GM23248 (cell line): ENCODE data around the gene R3HCC1L. TPM values are rescaled to one million over a fixed set of nuclear protein-coding genes. Genes with fewer than 3 reads are reported as not detected.
"Not testable (repeated sequence)": the region's sequence is repeated elsewhere in the genome, so short reads cannot be mapped to it uniquely, and the experiment has no call there.

Source experiments
- DNase-seq: peaks from one replicate; pipeline ENCODE4 v3.0.0-alpha.2; 2015
- H2AFZ ChIP-seq: fragments of 200-600 bp; sonication (generic); 2 replicates; pipeline ENCODE4 v1.6.1; 2016; ENCODE audit warnings: antibody characterized with exemption
- H3F3A ChIP-seq: fragments of 200-600 bp; sonication (generic); 2 replicates; pipeline ENCODE4 v1.6.1; 2016; ENCODE audit warnings: mild to moderate bottlenecking, antibody characterized with exemption, mixed run types; ENCODE audit not compliant: insufficient read depth
- H3K27ac ChIP-seq: fragments of 200-600 bp; sonication (generic); 2 replicates; pipeline ENCODE4 v1.5.1; 2016; ENCODE audit warnings: mild to moderate bottlenecking
- H3K27me3 ChIP-seq: fragments of 200-600 bp; sonication (generic); replicated peaks from 2 replicates; pipeline ENCODE4 v1.6.1; 2016; ENCODE audit warnings: mild to moderate bottlenecking; ENCODE audit not compliant: insufficient read depth
- H3K36me3 ChIP-seq: fragments of 200-600 bp; sonication (generic); 2 replicates; pipeline ENCODE4 v1.6.1; 2016; ENCODE audit warnings: low read depth, mild to moderate bottlenecking
- H3K4me1 ChIP-seq: fragments of 200-600 bp; sonication (generic); 2 replicates; pipeline ENCODE4 v1.6.1; 2016; ENCODE audit warnings: mild to moderate bottlenecking; ENCODE audit not compliant: insufficient read depth
- H3K4me2 ChIP-seq: fragments of 200-600 bp; sonication (generic); one replicate; pipeline ENCODE4 v1.6.1; 2016; ENCODE audit warnings: mild to moderate bottlenecking; ENCODE audit not compliant: unreplicated experiment
- H3K4me3 ChIP-seq: fragments of 200-600 bp; sonication (generic); 2 replicates; pipeline ENCODE4 v1.5.1; 2016; ENCODE audit warnings: mild to moderate bottlenecking
- H3K79me2 ChIP-seq: fragments of 200-600 bp; sonication (generic); 2 replicates; pipeline ENCODE4 v1.6.1; 2016; ENCODE audit warnings: mild to moderate bottlenecking; ENCODE audit not compliant: insufficient read depth
- H3K9ac ChIP-seq: fragments of 200-600 bp; sonication (generic); 2 replicates; pipeline ENCODE4 v1.6.1; 2016; ENCODE audit warnings: mild to moderate bottlenecking
- H3K9me2 ChIP-seq: fragments of 200-600 bp; sonication (generic); 2 replicates; pipeline ENCODE4 v1.6.1; 2016; ENCODE audit warnings: mixed run types, mild to moderate bottlenecking, moderate library complexity; ENCODE audit not compliant: insufficient read depth
- H3K9me3 ChIP-seq: fragments of 200-600 bp; sonication (generic); one replicate; pipeline ENCODE4 v1.6.1; 2017; ENCODE audit warnings: low read depth
- H4K20me1 ChIP-seq: fragments of 200-600 bp; sonication (generic); 2 replicates; pipeline ENCODE4 v1.6.0; 2016; ENCODE audit not compliant: insufficient read depth
- EZH2 ChIP-seq: fragments of 200-600 bp; sonication (generic); IDR thresholded peaks from 2 replicates; pipeline ENCODE4 v1.6.1; 2018; ENCODE audit warnings: antibody characterized with exemption, mild to moderate bottlenecking; ENCODE audit not compliant: insufficient read depth, poor library complexity, severe bottlenecking
- EZH2phosphoT487 ChIP-seq: fragments of 200-600 bp; sonication (generic); IDR thresholded peaks from 2 replicates; pipeline ENCODE4 v1.6.1; 2018; ENCODE audit warnings: antibody characterized with exemption, moderate library complexity, mild to moderate bottlenecking, low read depth; ENCODE audit not compliant: insufficient read depth
- WGBS, 2 experiments: methylation state at CpG; one replicate each; pipeline ENCODE4 v1.1.6; 2015 to 2017; ENCODE audit warnings: low lambda C conversion rate in 2 of 2, low coverage in 1 of 2; ENCODE audit errors: missing lambda C conversion rate in 2 of 2; 5-methylcytosine and 5-hydroxymethylcytosine counted together
- in situ Hi-C: fragments of 300-500 bp; cut with MboI; formaldehyde crosslinking; loops from 2 replicates; pipeline ENCODE4 v1.15.0; 2020
- polyA plus RNA-seq: library from polyadenylated mRNA; unstranded; fragments of >200 nt; fragmentation: Nextera tagmentation; extraction: Ambion mirVana; gene quantifications from 2 replicates; pipeline ENCODE4 v1.2.1, GENCODE V29; 2016
- total RNA-seq: library from RNA; depleted of rRNA; stranded (reverse); fragments of >200 nt; shearing (Covaris generic); gene quantifications from 2 replicates; pipeline ENCODE4 v1.2.3, GENCODE V29; 2014

Gene R3HCC1L
- total and polyA plus RNA-seq, 2 experiments from 2014 or later: 8.2 to 10.2 TPM

DNA sequence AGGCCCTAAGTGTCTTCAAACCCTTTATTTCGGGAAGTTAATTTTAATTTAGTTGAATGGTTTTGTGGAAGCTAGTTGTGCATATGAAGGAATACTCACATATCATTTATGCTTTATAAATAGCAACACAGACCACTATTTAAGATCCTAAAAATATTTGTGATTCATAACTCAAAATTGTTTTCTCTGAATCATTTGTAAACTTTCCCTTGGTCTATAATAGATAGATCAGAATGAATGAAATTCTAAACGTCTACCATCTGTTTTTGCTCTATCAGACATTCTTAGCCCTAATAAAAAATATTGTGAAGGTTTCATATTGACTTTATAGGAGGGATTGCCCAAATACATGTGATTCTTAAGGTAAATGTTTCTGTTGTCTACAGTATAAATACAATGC is 90.1 kb downstream of the R3HCC1L start:
- no peak overlapping the region for H3K9ac ChIP-seq
- peak overlapping the region; percentile 48 for H3K4me2 ChIP-seq
- no peaks in the 10 kb centered on the region for H3K27me3 ChIP-seq
- DNase-seq: peak; percentile 49
- no peak overlapping the region for H2AFZ ChIP-seq
- in situ Hi-C loops: no loop called here
- H3K9me3 ChIP-seq: no peaks in the 10 kb centered on the region
- H3F3A ChIP-seq: peaks cover 12% of the 10 kb centered on the region
- H3K4me3 ChIP-seq: no peak overlapping the region
- H3K9me2 ChIP-seq: no peaks in the 10 kb centered on the region
- H3K27ac ChIP-seq: peak overlapping the region; percentile 6; the same call in 1 of the 2 replicates
- peaks cover 70% of the 10 kb centered on the region for H3K79me2 ChIP-seq
- peaks cover 8% of the 10 kb centered on the region for H4K20me1 ChIP-seq
- no peaks in the 10 kb centered on the region; the same call in 1 of the 2 replicates for H3K36me3 ChIP-seq
- peaks cover 14% of the 10 kb centered on the region for H3K4me1 ChIP-seq
- WGBS, 2 experiments: 42 to 50% methylated on average over 2 of the region's 2 CpGs
- no peak for TF ChIP-seq EZH2phosphoT487
- TF ChIP-seq EZH2: no peak

DNA sequence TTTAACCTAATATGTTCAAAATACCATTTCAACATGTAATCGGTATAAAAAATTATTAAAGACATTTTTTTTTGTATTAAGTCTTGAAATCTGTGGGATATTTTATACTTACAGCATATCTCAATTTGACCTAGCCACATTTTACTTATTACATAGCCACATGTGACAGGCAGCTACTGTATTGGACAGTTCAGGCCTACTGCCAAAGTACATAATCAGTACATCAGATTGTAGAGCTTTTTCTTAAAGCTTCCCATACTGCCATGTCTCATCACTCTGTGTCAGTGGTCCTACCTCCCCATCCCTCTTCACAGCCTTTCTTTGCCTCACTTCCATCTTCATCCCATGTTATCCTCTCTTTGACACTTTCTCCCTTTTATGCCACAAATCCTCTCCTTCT is 90.5 kb downstream of the R3HCC1L start:
- peak overlapping the region; percentile 48 for H3K4me2 ChIP-seq
- TF ChIP-seq EZH2phosphoT487: no peak
- TF ChIP-seq EZH2: no peak
- no peak for DNase-seq
- in situ Hi-C loops: no loop called here
- no peaks in the 10 kb centered on the region; the same call in 1 of the 2 replicates for H3K36me3 ChIP-seq
- WGBS, 2 experiments: 87 to 94% methylated on average over 1 of the region's 1 CpG
- no peaks in the 10 kb centered on the region for H3K9me2 ChIP-seq
- no peaks in the 10 kb centered on the region for H3K9me3 ChIP-seq
- peaks cover 12% of the 10 kb centered on the region for H3F3A ChIP-seq
- peaks cover 5% of the 10 kb centered on the region for H4K20me1 ChIP-seq
- H3K4me3 ChIP-seq: no peak overlapping the region
- H3K79me2 ChIP-seq: peaks cover 70% of the 10 kb centered on the region
- peaks cover 14% of the 10 kb centered on the region for H3K4me1 ChIP-seq
- no peak overlapping the region for H3K9ac ChIP-seq
- no peaks in the 10 kb centered on the region for H3K27me3 ChIP-seq
- peak overlapping the region; percentile 6; the same call in 1 of the 2 replicates for H3K27ac ChIP-seq
- no peak overlapping the region for H2AFZ ChIP-seq

GRCh38 chr10:98226508-98227144 is 92.2 kb downstream of the R3HCC1L start:
- H3K79me2 ChIP-seq: peaks cover 80% of the 10 kb centered on the region
- no peak overlapping the region for H3K27ac ChIP-seq
- peaks cover 2% of the 10 kb centered on the region; the same call in 1 of the 2 replicates for H3K36me3 ChIP-seq
- H3F3A ChIP-seq: peaks cover 12% of the 10 kb centered on the region
- no peak overlapping the region for H3K9ac ChIP-seq
- H3K9me3 ChIP-seq: no peaks in the 10 kb centered on the region
- H2AFZ ChIP-seq: no peak overlapping the region
- H3K4me3 ChIP-seq: no peak overlapping the region
- TF ChIP-seq EZH2: no peak
- TF ChIP-seq EZH2phosphoT487: no peak
- H3K4me1 ChIP-seq: peaks cover 14% of the 10 kb centered on the region
- H4K20me1 ChIP-seq: peaks cover 5% of the 10 kb centered on the region
- WGBS, 2 experiments: 96 to 100% methylated on average over 1 of the region's 1 CpG
- no peak for DNase-seq
- no peak overlapping the region for H3K4me2 ChIP-seq
- in situ Hi-C loops: no loop called here
- no peaks in the 10 kb centered on the region for H3K27me3 ChIP-seq
- no peaks in the 10 kb centered on the region for H3K9me2 ChIP-seq

GRCh38 chr10:98227713-98228112 is 93.3 kb downstream of the R3HCC1L start:
- H3K9me3 ChIP-seq, H3K9ac ChIP-seq, H3K27me3 ChIP-seq, in situ Hi-C loops, H3K9me2 ChIP-seq, H3K4me3 ChIP-seq, H3K27ac ChIP-seq, H3K4me2 ChIP-seq, H2AFZ ChIP-seq, DNase-seq, H4K20me1 ChIP-seq: not testable (repeated sequence)
- 93 to 100% methylated on average over 3 of the region's 3 CpGs for WGBS, 2 experiments
- H3K4me1 ChIP-seq: peaks cover 14% of the 10 kb centered on the region
- H3K79me2 ChIP-seq: peaks cover 87% of the 10 kb centered on the region
- peaks cover 12% of the 10 kb centered on the region for H3F3A ChIP-seq
- H3K36me3 ChIP-seq: peaks cover 10% of the 10 kb centered on the region; the same call in 1 of the 2 replicates

GRCh38 chr10:98228266-98228665 is 93.8 kb downstream of the R3HCC1L start:
- H4K20me1 ChIP-seq, H3K27ac ChIP-seq, H3K4me3 ChIP-seq, H3K9ac ChIP-seq, H3K4me2 ChIP-seq, in situ Hi-C loops, H3K9me2 ChIP-seq, H2AFZ ChIP-seq, H3K9me3 ChIP-seq, DNase-seq, H3K27me3 ChIP-seq: not testable (repeated sequence)
- H3K36me3 ChIP-seq: peaks cover 10% of the 10 kb centered on the region; the same call in 1 of the 2 replicates
- WGBS, 2 experiments: 86 to 95% methylated on average over 1 of the region's 1 CpG
- H3K4me1 ChIP-seq: peaks cover 14% of the 10 kb centered on the region
- peaks cover 11% of the 10 kb centered on the region for H3F3A ChIP-seq
- H3K79me2 ChIP-seq: peaks cover 89% of the 10 kb centered on the region
